Naive B cell (primary cell): ENCODE measurements around the gene EEF1A1. TPM values are rescaled to one million over a fixed set of nuclear protein-coding genes. Genes with fewer than 3 reads are reported as not detected.
"Not testable (repeated sequence)": the region's sequence is repeated elsewhere in the genome, so short reads cannot be mapped to it uniquely, and the experiment has no call there.

ENCODE experiments used
- ATAC-seq, 2 donors: fragments of 150-1000 bp; cut with Tn5 transposase; 2 replicates each; pipeline ENCODE4 v1.10.0; 2021; ENCODE audit warnings: low read depth in 2 of 2, mild to moderate bottlenecking in 2 of 2, moderate library complexity in 2 of 2
- DNase-seq: peaks from one replicate; pipeline ENCODE4 v3.0.0; 2022
- H3K27ac Mint-ChIP-seq, 6 donors: one replicate each; pipeline ENCODE4 v1.8.0; 2020 to 2022; ENCODE audit warnings: mild to moderate bottlenecking in 6 of 6, mixed read lengths in 6 of 6, moderate library complexity in 5 of 6, inconsistent platforms in 2 of 6
- H3K27me3 Mint-ChIP-seq, 3 donors: one replicate each; pipeline ENCODE4 v1.8.0; 2021 to 2022; ENCODE audit warnings: mixed read lengths in 3 of 3, mild to moderate bottlenecking in 1 of 3
- H3K36me3 Mint-ChIP-seq, 2 donors: one replicate each; pipeline ENCODE4 v1.8.0; 2020 to 2022; ENCODE audit warnings: mixed read lengths in 2 of 2, inconsistent platforms in 1 of 2, mild to moderate bottlenecking in 1 of 2
- H3K4me1 Mint-ChIP-seq, 3 donors: one replicate each; pipeline ENCODE4 v1.8.0; 2020 to 2022; ENCODE audit warnings: mixed read lengths in 3 of 3, inconsistent platforms in 1 of 3, mild to moderate bottlenecking in 1 of 3, moderate library complexity in 1 of 3
- H3K4me3 Mint-ChIP-seq, 8 donors: one replicate each; pipeline ENCODE4 v1.8.0; 2020 to 2022; ENCODE audit warnings: mild to moderate bottlenecking in 8 of 8, mixed read lengths in 8 of 8, moderate library complexity in 8 of 8, inconsistent platforms in 2 of 8
- H3K9me3 Mint-ChIP-seq, 7 donors: one replicate each; pipeline ENCODE4 v1.8.0; 2020 to 2022; ENCODE audit warnings: mixed read lengths in 7 of 7, mild to moderate bottlenecking in 5 of 7, inconsistent platforms in 2 of 7, moderate library complexity in 1 of 7
- polyA plus RNA-seq, 6 donors: library from polyadenylated mRNA; unstranded; fragments of 300-500 nt; fragmentation: Illumina TruSeq; gene quantifications; one replicate each; pipeline ENCODE4 v1.2.3, GENCODE V29; 2021; ENCODE audit warnings: low read depth in 6 of 6

EEF1A1 gene
- polyA plus RNA-seq, 6 donors from 2014 or later: 7,111 to 10,868 (median 8,890) TPM

DNA sequence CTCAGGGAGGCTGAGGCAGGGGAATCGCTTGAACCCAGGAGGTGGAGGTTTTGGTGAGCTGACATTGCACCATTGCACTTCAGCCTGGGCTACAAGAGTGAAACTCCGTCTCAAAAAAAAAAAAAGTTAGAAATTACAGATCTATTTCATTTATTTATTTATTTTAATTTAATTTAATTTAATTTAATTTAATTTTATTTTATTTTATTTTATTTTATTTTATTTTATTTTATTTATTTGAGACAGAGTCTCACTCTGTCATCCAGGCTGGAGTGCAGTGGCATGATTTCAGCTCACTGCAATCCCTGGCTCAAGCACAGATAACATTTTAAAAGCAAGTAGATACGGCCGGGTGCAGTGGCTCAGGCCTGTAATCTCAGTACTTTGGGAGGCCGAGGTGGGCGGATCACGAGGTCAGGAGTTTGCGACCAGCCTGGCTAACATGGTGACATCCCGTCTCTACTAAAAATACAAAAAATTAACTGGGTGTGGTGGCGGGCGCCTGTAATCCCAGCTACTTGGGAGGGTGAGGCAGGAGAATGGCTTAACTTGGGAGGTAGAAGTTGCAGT lies 34.6 kb upstream of the EEF1A1 start:
- not testable (repeated sequence) for H3K4me3 Mint-ChIP-seq, H3K4me1 Mint-ChIP-seq, ATAC-seq, H3K36me3 Mint-ChIP-seq, DNase-seq, H3K9me3 Mint-ChIP-seq, H3K27me3 Mint-ChIP-seq
- H3K27ac Mint-ChIP-seq: peak overlapping the region in 1 of 6 donors; percentile 12

DNA sequence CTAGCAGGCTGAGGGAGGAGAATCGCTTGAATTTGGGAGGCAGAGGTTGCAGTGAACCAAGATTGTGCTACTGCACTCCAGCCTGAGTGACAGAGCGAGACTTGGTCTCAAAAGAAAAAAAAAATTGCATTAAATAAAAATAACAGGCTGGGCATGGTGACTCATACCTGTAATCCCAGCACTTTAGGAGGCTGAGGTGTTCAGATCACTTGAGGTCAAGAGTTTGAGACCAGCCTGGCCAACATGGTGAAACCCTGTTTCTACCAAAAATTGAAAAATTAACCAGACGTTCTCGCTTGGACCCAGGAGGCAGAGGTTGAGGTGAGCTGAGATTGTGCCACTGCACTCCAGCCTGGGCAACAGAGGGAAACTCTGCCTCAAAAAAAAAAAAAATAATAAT lies 30.3 kb upstream of the EEF1A1 start:
- not testable (repeated sequence) for H3K36me3 Mint-ChIP-seq, H3K9me3 Mint-ChIP-seq, H3K4me1 Mint-ChIP-seq, H3K4me3 Mint-ChIP-seq, DNase-seq, ATAC-seq, H3K27me3 Mint-ChIP-seq
- peak overlapping the region in 1 of 6 donors; percentile 44 for H3K27ac Mint-ChIP-seq

DNA sequence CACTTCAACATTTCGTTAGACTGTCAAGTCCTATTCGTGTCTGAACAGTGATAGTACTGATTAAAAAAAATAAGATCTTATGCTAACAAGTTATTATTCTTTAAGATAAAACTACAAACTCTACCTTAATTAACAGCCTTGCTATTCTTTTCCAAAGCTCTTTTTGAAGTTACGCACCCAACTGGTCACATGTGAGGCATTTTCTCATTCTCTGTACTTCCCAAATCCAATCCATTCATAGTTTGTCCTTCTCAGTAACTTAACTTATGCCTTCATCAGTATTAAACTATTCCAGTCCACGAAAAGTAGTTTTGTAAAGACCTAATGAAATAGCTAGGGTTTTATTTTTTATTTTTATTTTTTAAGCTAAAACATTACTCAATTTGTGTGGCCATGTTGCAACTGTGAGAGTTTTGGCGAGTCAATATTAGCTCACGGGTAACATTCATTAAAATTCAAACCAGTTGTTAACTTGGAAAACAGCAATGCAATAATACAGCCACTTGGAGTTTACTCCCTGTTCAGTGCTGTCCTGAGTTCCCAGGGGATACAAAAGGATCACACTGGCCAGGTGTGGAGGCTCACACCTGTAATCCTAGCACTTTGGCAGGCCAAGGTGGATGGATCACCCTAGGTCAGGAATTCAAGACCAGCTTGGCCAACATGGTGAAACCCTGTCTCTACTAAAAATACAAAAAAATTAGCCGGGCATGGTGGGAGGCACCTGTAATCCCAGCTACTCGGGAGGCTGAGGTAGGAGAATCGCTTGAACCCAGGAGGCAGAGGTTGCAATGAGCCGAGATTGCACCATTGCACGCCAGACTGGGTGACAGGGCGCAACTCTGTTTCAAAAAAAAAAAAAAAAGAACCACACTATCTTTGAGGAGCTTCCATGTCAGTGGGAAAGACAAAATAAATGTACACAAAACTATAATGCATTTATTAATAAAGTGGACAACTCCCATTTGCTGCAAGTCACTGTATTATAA lies 27.9 kb upstream of the EEF1A1 start:
- ATAC-seq (no peak), DNase-seq (no peak)
- Mint-ChIP-seq H3K9me3 (peaks cover 0 to 2% (median 0%) of the 10 kb centered on the region in 7 donors), H3K27me3 (no peaks in the 10 kb centered on the region), H3K27ac (no peak overlapping the region), H3K4me3 (no peak overlapping the region), H3K4me1 (peaks cover 2 to 8% (median 5%) of the 10 kb centered on the region in 3 donors), H3K36me3 (no peaks in the 10 kb centered on the region)

DNA sequence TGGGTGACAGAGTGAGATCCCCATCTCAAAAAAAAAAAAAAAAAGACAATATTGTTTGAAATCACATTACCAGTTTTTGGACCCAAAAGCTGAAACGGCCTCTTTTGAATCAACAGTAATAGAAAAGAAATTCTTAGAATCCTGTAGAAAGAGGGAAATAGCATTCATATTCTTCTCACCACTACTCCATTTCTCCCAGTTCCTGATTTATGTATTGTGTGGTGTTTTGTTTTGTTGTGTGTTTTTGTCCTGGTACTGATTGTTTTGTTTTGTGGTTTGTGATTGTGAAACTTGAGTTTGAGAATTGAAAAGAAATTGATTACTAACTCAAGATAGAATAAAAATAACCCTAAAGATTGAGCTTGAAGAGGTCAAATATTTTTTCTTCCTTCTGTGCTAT lies 26.2 kb upstream of the EEF1A1 start:
- peaks cover 2 to 8% (median 5%) of the 10 kb centered on the region in 3 donors for H3K4me1 Mint-ChIP-seq
- DNase-seq (no peak), ATAC-seq (no peak)
- no peaks in the 10 kb centered on the region for H3K27me3 Mint-ChIP-seq
- H3K27ac Mint-ChIP-seq: no peak overlapping the region
- H3K36me3 Mint-ChIP-seq: no peaks in the 10 kb centered on the region
- H3K4me3 Mint-ChIP-seq: no peak overlapping the region
- peaks cover 0 to 2% (median 0%) of the 10 kb centered on the region in 7 donors for H3K9me3 Mint-ChIP-seq

DNA sequence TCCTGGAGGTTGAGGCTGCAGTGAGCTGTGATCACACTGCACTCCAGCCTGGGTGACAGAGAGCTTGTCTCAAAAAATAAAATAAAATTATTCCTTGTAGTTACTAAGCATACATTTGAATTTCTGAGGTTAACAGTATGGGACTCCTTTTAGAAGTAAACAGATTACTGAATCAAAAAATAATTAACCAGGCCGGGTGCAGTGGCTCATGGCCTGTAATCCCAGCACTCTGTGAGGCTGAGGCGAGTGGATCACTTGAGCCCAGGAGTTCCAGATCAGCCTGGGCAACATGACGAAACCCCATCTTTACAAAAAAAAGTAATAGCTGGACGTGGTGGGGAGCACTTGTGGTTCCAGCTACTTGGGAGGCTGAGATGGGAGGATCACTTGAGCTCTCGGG lies 22.1 kb upstream of the EEF1A1 start:
- ATAC-seq: no peak
- Mint-ChIP-seq H3K4me3 (no peak overlapping the region), H3K27me3 (no peaks in the 10 kb centered on the region), H3K27ac (no peak overlapping the region), H3K36me3 (no peaks in the 10 kb centered on the region), H3K9me3 (peaks cover 0 to 2% (median 0%) of the 10 kb centered on the region in 7 donors), H3K4me1 (peaks cover 5 to 8% (median 8%) of the 10 kb centered on the region in 3 donors)
- no peak for DNase-seq

DNA sequence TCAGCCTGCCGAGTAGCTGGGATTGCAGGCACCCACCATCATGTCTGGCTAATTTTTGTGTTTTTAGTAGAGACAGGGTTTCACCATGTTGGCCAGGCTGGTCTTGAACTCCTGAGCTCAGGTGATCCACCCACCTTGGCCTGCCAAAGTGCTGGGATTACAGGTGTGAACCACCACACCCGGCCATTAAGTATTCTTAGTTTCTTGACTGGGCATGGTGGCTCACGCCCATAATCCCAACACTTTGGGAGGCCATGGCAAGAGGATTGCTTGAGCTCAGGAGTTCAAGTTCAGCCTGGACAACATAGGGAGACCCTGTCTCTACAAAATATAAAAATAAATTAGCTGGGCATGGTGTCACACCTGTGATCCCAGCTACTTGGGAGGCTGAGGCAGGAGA lies 21.6 kb upstream of the EEF1A1 start:
- not testable (repeated sequence) for H3K27me3 Mint-ChIP-seq

DNA sequence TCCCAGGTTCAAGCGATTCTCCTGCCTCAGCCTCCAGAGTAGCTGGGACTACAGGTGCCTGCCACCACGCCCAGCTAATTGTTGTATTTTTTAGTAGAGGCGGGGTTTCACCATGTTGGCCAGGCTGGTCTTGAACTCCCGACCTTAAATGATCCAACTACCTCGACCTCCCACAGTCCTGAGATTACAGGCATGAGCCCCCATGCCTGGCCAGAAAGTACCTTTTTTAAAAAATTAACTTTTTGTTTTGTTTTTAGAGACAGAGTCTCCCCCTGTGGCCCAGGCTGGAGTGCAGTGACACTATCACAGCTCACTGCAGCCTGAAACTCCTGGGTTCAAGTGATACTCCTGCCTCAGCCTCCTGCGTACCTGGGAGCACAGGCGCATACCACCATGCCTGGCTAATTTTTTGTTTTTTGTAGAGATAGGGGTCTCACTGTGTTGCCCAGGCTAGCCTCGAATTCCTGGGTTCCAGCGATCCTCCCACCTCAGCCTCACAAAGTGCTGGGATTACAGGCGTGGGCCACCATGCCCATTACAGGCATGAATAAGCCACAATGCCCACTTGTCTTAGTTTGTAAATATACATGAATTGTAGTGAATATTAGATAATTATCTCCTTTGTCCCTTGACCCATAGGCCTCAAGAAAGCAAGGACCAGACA lies 17.4 kb upstream of the EEF1A1 start:
- H3K27ac Mint-ChIP-seq: peak overlapping the region in 4 of 6 donors; percentile 22 to 89 (median 42)
- no peaks in the 10 kb centered on the region for H3K27me3 Mint-ChIP-seq
- H3K4me3 Mint-ChIP-seq: no peak overlapping the region
- H3K4me1 Mint-ChIP-seq: peaks cover 0 to 4% (median 3%) of the 10 kb centered on the region in 3 donors
- DNase-seq (no peak), ATAC-seq (no peak)
- H3K9me3 Mint-ChIP-seq: no peaks in the 10 kb centered on the region
- H3K36me3 Mint-ChIP-seq: no peaks in the 10 kb centered on the region

More for the DNA sequence above, 21.6 kb upstream of the EEF1A1 start:
- not testable (repeated sequence) for H3K36me3 Mint-ChIP-seq, H3K4me3 Mint-ChIP-seq, ATAC-seq, H3K27ac Mint-ChIP-seq, DNase-seq, H3K9me3 Mint-ChIP-seq, H3K4me1 Mint-ChIP-seq

DNA sequence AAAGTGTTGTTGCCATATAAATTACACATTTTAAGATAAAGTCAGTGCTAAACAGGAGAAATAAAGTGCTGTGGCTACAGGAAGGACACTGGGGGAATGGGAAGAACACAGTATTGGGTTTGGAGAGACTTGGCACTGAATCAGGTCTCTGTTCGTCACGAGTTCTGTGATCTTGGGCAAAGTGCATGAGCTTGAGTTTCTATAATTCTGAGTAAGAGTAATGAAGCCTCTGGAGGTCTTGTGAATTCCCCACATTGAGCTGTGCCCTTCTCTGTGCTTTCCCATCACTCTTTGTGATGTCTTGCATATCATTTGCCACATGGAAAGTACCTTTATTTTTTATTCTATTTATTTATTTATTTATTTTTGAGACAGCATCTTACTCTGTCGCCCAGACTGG lies 16.8 kb upstream of the EEF1A1 start:
- no peaks in the 10 kb centered on the region for H3K9me3 Mint-ChIP-seq
- H3K36me3 Mint-ChIP-seq: no peaks in the 10 kb centered on the region
- DNase-seq: no peak
- H3K27me3 Mint-ChIP-seq: no peaks in the 10 kb centered on the region
- H3K4me3 Mint-ChIP-seq: peak overlapping the region in 1 of 8 donors; percentile 3
- H3K27ac Mint-ChIP-seq: peak overlapping the region in 2 of 6 donors; percentile 68 to 74
- H3K4me1 Mint-ChIP-seq: peaks cover 0 to 4% (median 3%) of the 10 kb centered on the region in 3 donors
- peak in 1 of 2 donors; percentile 42 for ATAC-seq

DNA sequence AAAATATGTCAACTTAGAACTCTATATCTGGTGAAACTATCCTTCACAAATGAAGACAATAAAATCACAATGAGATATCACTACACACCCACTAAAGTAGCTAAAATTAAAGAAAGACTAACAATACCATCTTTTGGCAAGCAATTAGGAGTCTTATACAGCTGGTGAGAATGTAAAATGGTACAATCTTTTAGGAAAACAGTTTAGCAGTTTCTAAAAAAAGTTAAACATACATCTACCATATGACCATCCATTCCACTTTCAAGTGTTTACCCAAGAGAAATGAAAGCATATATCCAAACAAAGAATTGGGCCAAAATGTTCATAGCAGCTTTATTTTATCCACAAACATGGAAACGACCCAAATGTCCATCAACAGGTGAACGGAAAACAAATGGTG lies 13.8 kb upstream of the EEF1A1 start:
- Mint-ChIP-seq H3K27ac (no peak overlapping the region), H3K36me3 (no peaks in the 10 kb centered on the region)

DNA sequence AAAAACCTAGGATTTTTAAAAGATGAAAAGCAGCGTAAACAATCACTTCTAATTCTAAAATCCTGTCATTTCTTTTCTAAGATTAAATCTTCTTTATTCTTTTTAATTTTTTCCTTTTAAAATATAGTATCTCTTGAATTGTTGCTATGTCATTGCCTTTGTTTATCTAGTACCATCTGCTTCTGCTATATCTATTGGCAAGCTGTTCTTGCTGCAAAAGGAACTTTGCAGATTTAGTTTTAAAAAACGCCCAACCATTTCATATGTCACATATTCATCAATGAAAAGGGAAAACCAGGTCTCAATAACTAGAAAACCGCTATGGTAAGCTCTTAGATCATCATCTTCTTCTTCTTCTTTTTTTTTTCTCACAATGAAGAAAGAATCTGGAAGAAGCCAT lies 11.5 kb upstream of the EEF1A1 start:
- Mint-ChIP-seq H3K9me3 (no peaks in the 10 kb centered on the region), H3K27ac (no peak overlapping the region), H3K4me3 (no peak overlapping the region), H3K4me1 (no peaks in the 10 kb centered on the region), H3K27me3 (no peaks in the 10 kb centered on the region), H3K36me3 (no peaks in the 10 kb centered on the region)
- no peak for ATAC-seq
- DNase-seq: no peak

More for the DNA sequence above, 13.8 kb upstream of the EEF1A1 start:
- Mint-ChIP-seq H3K9me3 (no peaks in the 10 kb centered on the region), H3K4me3 (no peak overlapping the region), H3K4me1 (no peaks in the 10 kb centered on the region), H3K27me3 (no peaks in the 10 kb centered on the region)
- no peak for ATAC-seq
- DNase-seq: no peak

DNA sequence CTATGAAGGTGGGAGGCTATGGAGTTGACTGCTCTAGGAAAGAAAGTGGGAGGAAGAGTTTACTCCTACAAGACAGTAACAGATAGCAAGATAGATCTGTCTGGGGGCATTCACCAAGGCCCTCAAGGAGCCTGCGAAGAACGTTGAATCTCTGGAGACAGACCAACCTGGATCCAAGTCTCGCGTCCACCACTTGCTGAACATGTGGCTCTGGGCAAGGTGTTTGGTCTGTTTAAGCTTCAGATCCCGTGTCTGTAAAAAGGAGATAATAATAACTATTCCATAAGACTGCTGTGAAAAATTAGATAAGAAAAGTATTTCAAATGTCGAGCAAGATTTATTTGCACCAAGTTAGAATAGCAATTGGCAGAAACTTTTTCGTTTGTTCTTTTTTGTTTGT lies 8.1 kb upstream of the EEF1A1 start:
- H3K27ac Mint-ChIP-seq: no peak overlapping the region
- no peak for DNase-seq
- H3K36me3 Mint-ChIP-seq: no peaks in the 10 kb centered on the region
- H3K9me3 Mint-ChIP-seq: no peaks in the 10 kb centered on the region
- H3K27me3 Mint-ChIP-seq: no peaks in the 10 kb centered on the region
- H3K4me1 Mint-ChIP-seq: peaks cover 0 to 7% (median 5%) of the 10 kb centered on the region in 3 donors
- ATAC-seq: no peak
- H3K4me3 Mint-ChIP-seq: no peak overlapping the region

DNA sequence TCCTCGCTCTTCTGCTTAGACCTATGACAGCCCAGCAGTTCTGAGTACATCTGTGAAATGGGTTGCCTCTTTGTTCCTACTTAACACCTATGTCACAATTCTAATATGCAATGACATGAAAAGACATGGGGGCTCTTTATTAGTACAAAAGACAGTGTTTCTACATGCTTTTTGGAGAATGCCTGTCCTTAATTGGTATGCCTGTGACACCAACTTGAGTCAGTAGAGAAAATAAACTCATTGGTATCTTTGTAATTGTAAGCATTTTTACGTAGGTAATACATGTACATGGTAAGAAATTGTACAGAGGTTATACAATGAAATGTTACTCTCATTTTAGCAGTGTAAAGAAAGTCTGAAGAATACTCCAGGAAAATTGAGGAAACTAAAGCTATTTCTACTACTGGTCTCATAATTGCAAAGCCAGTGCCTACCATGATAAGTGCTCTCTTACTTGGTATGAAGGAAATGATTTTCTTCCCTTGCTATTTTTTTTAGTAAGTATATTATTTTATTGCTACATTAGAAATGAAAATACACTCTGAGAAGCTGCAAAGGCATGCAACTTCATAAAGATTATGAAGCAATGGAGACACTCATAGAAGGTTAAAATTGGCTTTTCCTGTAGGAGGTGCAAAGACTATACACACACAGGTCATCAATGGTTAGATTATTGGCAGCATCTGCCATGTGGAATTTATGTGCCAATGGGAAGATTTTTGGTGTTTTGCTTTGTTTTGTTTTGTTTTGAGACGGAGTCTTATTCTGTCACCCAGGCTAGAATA lies 4.9 kb upstream of the EEF1A1 start:
- H3K4me1 Mint-ChIP-seq: peaks cover 12 to 25% (median 14%) of the 10 kb centered on the region in 3 donors
- peaks cover 2 to 6% of the 10 kb centered on the region in 2 donors for H3K36me3 Mint-ChIP-seq
- H3K4me3 Mint-ChIP-seq: peak overlapping the region in 1 of 8 donors; percentile 33
- no peaks in the 10 kb centered on the region for H3K27me3 Mint-ChIP-seq
- DNase-seq (no peak), ATAC-seq (no peak)
- peak overlapping the region in 1 of 6 donors; percentile 68 for H3K27ac Mint-ChIP-seq
- H3K9me3 Mint-ChIP-seq: peaks cover 0 to 2% (median 0%) of the 10 kb centered on the region in 7 donors
